NOMO-1 treated with dmso at 0.1 percent for 144 hours (cell line): ENCODE data around the gene TLR10.

Experiments
- DNase-seq: peaks from one replicate; lab custom pipeline; 2025; ENCODE audit not compliant: unreplicated experiment; lab: John Stamatoyannopoulos, UW

Gene TLR10

DNA sequence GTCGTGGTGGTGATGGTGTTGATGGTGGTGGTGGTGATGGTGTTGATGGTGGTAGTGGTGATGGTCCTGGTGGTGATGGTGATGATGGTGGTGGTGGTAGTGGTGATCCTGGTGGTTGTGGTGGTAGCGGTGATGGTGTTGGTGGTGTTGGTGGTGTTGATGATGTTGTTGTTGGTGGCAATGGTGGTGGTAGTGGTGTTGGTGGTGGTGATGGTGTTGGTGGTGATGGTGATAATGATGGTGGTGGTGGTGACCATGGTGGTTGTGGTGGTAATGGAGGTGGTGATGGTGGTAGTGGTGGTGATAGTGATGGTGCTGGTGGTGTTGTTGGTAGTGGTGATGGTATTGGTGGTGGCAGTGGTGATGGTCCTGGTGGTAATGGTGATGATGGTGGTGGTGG is 49.1 kb downstream of the TLR10 start:
- no peak for DNase-seq

DNA sequence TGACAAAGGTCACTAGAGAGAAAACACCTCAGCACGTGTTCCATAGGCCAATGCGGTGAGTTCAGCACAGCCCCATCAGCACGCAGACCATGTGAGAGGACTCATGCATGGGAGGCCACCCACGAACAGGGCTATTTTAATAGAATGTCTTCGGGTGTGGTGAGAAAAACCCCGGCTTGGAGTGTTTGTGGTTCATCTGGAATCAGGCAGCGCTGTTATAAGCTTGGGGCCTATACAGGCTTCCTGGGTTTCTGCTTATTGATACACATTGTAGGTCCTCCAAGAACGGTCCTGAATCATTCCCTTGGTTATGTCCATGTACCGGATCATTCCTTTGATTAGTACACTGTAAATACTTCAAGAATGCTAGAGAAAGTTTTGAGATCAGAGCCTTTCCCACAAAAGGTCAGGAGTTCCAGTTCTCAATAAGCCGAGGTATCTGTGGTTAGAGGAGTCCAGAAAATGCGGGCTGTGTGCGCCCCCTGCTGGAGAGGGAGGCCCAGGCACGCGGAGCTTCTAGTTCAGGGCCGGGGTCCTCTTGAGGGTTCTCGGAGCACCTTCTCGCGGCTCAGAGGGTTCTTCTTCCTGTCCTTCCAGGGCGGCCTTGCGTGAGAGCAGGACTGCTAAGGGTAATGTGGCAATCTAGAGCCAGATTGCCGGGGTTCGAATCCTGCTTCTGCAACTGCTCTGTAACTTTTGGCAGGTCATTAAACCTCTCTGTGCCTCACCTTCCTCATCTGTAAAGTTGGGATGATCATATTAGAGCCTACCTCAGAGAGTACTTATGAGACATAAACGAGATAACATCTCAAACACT is 51.8 kb downstream of the TLR10 start:
- peak; percentile 72 for DNase-seq

DNA sequence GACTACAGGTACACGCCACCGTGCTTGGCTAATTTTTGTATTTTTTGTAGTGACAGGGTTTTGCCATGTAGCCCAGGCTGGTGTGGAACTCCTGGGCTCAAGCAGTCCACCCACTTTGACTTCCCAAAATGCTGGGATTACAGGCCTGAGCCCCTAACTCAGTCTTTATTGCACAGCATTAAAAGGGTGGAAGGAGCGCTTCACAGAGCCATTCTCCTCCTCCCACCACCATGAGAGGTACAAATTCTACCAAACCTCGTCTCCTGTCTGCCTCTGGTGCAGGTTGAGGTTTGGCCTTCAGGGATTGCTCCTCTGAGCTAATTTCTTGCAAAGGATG is 52.3 kb downstream of the TLR10 start:
- DNase-seq = no peak

DNA sequence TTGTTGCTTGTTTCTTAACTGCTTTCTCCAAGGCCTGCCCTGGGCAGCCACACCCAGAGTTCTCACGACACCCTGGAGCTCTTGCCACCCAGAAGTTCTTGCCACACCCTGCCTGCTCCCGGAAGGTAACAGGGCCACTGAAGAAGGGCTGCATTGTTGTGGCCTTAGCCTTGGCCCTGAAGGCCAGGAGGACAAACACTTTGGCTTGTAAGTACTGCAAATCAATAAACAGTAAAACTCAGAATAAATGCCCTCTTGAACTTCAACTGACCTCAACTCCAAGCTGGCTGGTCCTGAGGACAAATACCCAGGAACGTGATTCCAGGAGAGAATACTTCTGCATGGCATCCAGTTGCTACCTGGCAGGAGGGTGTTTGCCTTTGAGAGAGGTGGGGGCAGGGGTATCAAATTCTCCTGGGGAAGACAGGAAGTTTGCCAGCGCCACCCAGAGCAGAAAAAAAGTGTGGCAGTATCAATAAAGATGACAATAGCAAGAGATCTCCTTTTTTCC is 54.1 kb downstream of the TLR10 start:
- no peak for DNase-seq

DNA sequence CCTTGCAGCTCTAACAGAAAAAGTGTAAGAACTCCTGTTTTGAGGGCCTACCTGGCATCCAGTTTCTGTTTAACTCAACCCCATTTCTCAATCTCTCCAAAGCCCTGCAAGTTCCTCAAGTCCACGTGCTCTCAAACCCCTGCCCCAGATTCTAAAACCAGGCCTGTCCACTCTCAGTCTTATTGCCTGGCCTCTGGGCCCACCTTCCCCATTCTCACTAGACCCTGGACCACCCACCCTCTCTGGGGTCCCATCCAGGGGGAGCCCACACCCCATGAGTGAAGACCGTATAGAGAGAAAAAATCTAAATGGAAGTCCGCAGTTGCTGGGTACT is 58.3 kb downstream of the TLR10 start:
- no peak for DNase-seq

DNA sequence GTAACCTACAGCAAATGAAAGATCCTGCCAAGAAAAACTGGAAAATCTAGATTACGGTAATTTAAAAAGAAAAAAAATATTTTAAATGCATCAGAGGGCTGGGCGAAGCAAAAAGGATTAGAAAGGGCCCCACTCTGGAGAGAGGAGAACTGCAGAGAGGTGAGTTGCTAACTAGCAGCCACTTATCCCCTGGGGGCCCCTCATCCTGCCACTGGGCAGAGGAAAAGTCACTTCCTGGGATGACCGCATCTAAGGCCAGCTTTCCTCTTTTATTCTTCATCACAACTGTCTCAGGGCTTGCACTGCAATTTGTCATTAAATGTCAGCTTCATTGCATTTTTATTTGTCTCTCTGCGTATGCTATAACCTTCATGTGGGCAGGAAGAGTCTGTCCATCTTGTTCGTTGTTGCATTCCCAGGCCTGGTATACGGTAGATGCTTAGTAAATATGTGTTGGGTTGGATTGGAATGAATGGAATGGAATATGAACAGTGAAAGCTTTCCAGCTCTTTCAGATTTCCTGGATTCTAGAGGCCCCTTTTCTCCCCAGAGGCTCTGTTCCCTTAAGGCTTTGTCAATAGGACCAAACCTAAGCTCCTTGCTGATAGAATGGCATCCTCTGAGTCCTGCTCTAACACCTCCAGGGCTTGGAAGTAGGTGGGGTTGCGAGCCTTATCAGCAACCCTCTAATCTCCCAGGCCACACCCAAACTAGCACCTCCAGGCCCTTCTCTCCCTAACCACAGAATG is 58.9 kb downstream of the TLR10 start:
- no peak for DNase-seq

DNA sequence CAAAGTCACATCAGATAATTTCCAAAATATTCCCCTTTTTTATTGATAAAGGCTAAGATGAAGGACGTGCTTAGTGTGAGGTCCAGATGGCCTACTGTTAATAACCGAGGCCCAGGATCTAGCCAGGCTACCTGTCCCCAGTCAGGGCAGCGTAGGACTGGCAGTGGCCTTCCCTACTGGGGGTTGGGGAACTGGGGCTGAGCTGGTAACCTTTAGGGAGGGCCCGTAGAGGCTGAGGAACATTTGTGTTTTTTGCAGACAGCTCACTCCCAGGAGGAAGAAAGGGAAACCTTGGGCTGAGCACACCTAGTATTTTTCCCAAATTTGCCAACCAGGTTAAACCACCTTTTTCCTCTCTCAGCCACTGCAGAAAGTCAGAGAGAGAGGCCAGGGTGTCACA is 59.7 kb downstream of the TLR10 start:
- no peak for DNase-seq
